Nephron (organoid): ENCODE data around the gene TMEM121.
"Not testable (repeated sequence)": the region's sequence is repeated elsewhere in the genome, so short reads cannot be mapped to it uniquely, and the experiment has no call there.

Source experiments
- H3K27ac Mint-ChIP-seq, 3 experiments: 2 replicates each; pipeline ENCODE4 v1.8.0; 2020; ENCODE audit warnings: mixed read lengths in 3 of 3, mild to moderate bottlenecking in 2 of 3, moderate library complexity in 1 of 3
- H3K27me3 Mint-ChIP-seq: 2 replicates; pipeline ENCODE4 v1.8.0; 2021; ENCODE audit warnings: low read depth, mild to moderate bottlenecking, moderate library complexity, mixed read lengths
- H3K36me3 Mint-ChIP-seq: 2 replicates; pipeline ENCODE4 v1.8.0; 2020; ENCODE audit warnings: low read depth, mixed read lengths
- H3K4me1 Mint-ChIP-seq: 2 replicates; pipeline ENCODE4 v1.8.0; 2020; ENCODE audit warnings: mixed read lengths
- H3K4me3 Mint-ChIP-seq, 3 experiments: 2 replicates each; pipeline ENCODE4 v1.8.0; 2020; ENCODE audit warnings: mild to moderate bottlenecking in 3 of 3, mixed read lengths in 3 of 3, moderate library complexity in 2 of 3
- H3K9me3 Mint-ChIP-seq: 2 replicates; pipeline ENCODE4 v1.8.0; 2020; ENCODE audit warnings: mixed read lengths
- TF ChIP-seq, protein P1 (sequence below), 3 experiments: fragments of 200-600 bp; sonication (generic); IDR thresholded peaks; one replicate each; pipeline ENCODE4 v1.5.0; 2021; ENCODE audit warnings: antibody characterized with exemption in 3 of 3; ENCODE audit not compliant: unreplicated experiment in 3 of 3

TMEM121 gene

GRCh38 chr14:105547741-105548169, 21.4 kb downstream of the TMEM121 start:
- H3K9me3 Mint-ChIP-seq, result peaks cover 27% of the 10 kb centered on the region
- TF ChIP-seq, protein P1, sequence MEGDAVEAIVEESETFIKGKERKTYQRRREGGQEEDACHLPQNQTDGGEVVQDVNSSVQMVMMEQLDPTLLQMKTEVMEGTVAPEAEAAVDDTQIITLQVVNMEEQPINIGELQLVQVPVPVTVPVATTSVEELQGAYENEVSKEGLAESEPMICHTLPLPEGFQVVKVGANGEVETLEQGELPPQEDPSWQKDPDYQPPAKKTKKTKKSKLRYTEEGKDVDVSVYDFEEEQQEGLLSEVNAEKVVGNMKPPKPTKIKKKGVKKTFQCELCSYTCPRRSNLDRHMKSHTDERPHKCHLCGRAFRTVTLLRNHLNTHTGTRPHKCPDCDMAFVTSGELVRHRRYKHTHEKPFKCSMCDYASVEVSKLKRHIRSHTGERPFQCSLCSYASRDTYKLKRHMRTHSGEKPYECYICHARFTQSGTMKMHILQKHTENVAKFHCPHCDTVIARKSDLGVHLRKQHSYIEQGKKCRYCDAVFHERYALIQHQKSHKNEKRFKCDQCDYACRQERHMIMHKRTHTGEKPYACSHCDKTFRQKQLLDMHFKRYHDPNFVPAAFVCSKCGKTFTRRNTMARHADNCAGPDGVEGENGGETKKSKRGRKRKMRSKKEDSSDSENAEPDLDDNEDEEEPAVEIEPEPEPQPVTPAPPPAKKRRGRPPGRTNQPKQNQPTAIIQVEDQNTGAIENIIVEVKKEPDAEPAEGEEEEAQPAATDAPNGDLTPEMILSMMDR (IDR thresholded peaks at IDR 0.05; ENCODE audit: unreplicated experiment in 3 of 3), result no peak
- H3K4me3 Mint-ChIP-seq, result no peak overlapping the region
- H3K4me1 Mint-ChIP-seq, result no peaks in the 10 kb centered on the region
- H3K36me3 Mint-ChIP-seq, result no peaks in the 10 kb centered on the region
- no peak overlapping the region for H3K27ac Mint-ChIP-seq
- peaks cover 14% of the 10 kb centered on the region for H3K27me3 Mint-ChIP-seq

GRCh38 chr14:105549481-105549880, 23.1 kb downstream of the TMEM121 start:
- Mint-ChIP-seq H3K4me1 (no peaks in the 10 kb centered on the region), H3K27me3 (peaks cover 21% of the 10 kb centered on the region), H3K9me3 (peaks cover 14% of the 10 kb centered on the region), H3K27ac (no peak overlapping the region), H3K36me3 (no peaks in the 10 kb centered on the region), H3K4me3 (no peak overlapping the region)
- TF ChIP-seq, protein P1 (IDR thresholded peaks at IDR 0.05; ENCODE audit: unreplicated experiment in 3 of 3), result no peak

DNA sequence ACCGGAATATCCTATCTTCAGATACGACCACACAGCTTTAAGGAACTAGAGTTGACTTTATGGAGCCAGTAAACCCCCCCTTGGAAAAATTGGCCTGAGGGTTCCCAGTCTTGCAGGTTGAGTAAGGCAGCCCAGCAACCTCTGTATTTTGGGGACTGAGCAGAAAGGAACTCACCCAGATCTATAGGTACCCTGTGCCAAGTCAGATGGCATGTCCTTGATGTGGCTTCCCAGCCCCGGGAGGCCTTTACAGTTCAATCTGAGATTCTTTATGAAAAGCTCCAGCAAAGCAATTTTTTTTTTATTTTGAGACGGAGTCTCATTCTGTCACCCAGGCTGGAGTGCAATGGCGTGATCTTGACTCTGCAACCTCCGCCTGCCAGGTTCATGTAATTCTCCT, 27.6 kb downstream of the TMEM121 start:
- peaks cover 33% of the 10 kb centered on the region for H3K27me3 Mint-ChIP-seq
- H3K4me3 Mint-ChIP-seq, result no peak overlapping the region
- H3K9me3 Mint-ChIP-seq, result peaks cover 11% of the 10 kb centered on the region
- TF ChIP-seq, protein P1 (IDR thresholded peaks at IDR 0.05; ENCODE audit: unreplicated experiment in 3 of 3), result no peak
- no peaks in the 10 kb centered on the region for H3K36me3 Mint-ChIP-seq
- H3K27ac Mint-ChIP-seq, result no peak overlapping the region
- no peaks in the 10 kb centered on the region for H3K4me1 Mint-ChIP-seq

GRCh38 chr14:105554523-105554922, 28.1 kb downstream of the TMEM121 start:
- no peaks in the 10 kb centered on the region for H3K36me3 Mint-ChIP-seq
- H3K27me3 Mint-ChIP-seq, result peaks cover 33% of the 10 kb centered on the region
- TF ChIP-seq, protein P1 (IDR thresholded peaks at IDR 0.05; ENCODE audit: unreplicated experiment in 3 of 3), result no peak
- no peaks in the 10 kb centered on the region for H3K4me1 Mint-ChIP-seq
- no peak overlapping the region for H3K27ac Mint-ChIP-seq
- peaks cover 8% of the 10 kb centered on the region for H3K9me3 Mint-ChIP-seq
- H3K4me3 Mint-ChIP-seq, result no peak overlapping the region

GRCh38 chr14:105557671-105558070, 31.3 kb downstream of the TMEM121 start:
- not testable (repeated sequence) for H3K27ac Mint-ChIP-seq, H3K4me1 Mint-ChIP-seq, H3K9me3 Mint-ChIP-seq, H3K4me3 Mint-ChIP-seq, H3K36me3 Mint-ChIP-seq
- peaks cover 26% of the 10 kb centered on the region for H3K27me3 Mint-ChIP-seq

- H3K36me3 Mint-ChIP-seq, H3K4me1 Mint-ChIP-seq, H3K4me3 Mint-ChIP-seq, H3K27ac Mint-ChIP-seq: not testable (repeated sequence)
- Mint-ChIP-seq H3K27me3 (peaks cover 22% of the 10 kb centered on the region), H3K9me3 (peaks cover 13% of the 10 kb centered on the region)
These were observed 32.2 kb downstream of the TMEM121 start for GRCh38 chr14:105558449-105559154.

GRCh38 chr14:105559384-105560047, 33.1 kb downstream of the TMEM121 start:
- not testable (repeated sequence) for H3K36me3 Mint-ChIP-seq, H3K4me3 Mint-ChIP-seq, H3K4me1 Mint-ChIP-seq, H3K27ac Mint-ChIP-seq
- peaks cover 13% of the 10 kb centered on the region for H3K9me3 Mint-ChIP-seq
- H3K27me3 Mint-ChIP-seq, result peaks cover 15% of the 10 kb centered on the region

DNA sequence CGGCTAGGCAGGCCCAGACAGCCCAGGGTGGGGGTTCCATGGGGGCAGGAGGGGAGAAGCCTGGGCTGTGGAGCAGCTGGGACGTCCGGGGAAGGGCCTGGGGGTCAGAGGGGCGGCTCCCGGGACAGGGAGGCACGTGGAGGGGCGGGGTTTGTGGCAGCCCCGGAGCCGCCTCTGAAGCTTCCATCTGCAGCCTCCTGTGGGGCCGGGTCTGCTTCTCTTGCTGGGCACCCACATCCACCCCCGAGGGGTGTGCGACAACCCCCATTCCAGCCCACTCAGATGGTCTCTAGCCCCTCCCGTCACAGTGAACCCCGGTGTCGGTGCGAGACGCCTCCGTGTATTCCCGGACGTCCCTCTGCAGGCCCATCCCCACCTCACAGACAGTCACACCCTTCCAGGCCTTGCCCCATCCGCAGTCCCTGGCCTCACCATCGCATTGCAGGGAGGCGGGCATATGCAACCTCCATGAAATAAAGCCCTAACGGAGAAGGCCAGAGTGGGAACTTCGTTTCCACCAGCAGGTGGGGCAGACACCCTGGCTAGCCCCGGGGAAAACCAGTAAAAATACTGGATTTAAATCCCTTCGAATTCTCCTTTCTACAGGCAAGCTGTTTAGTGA, 33.8 kb downstream of the TMEM121 start:
- H3K4me1 Mint-ChIP-seq, H3K36me3 Mint-ChIP-seq, H3K27ac Mint-ChIP-seq, H3K27me3 Mint-ChIP-seq, H3K4me3 Mint-ChIP-seq: not testable (repeated sequence)
- H3K9me3 Mint-ChIP-seq, result peaks cover 16% of the 10 kb centered on the region

GRCh38 chr14:105561345-105561744, 35.0 kb downstream of the TMEM121 start:
- not testable (repeated sequence) for H3K4me1 Mint-ChIP-seq, H3K27me3 Mint-ChIP-seq, H3K4me3 Mint-ChIP-seq, H3K36me3 Mint-ChIP-seq, H3K27ac Mint-ChIP-seq
- H3K9me3 Mint-ChIP-seq, result peaks cover 19% of the 10 kb centered on the region
